ENCODE measurements around the gene WNT5B. TPM values are rescaled to one million over a fixed set of nuclear protein-coding genes. Genes with fewer than 3 reads are reported as not detected.

Gene WNT5B
- 10 to 100 TPM in 1 of 3 donors, 1 to 10 TPM in 2; 2.7 to 10.8 (median 4.7) TPM for total RNA-seq
- long read RNA-seq, donor 1, transcript WNT5B-202 (5 exons, 2,303 nt) = major isoform, 12 of 33 reads
- long read RNA-seq, donor 1, partial matches to known transcripts = 0 of 33 reads
- long read RNA-seq, donor 1, other reads (novel, unspliced or antisense) = 20 of 33 reads
- long read RNA-seq, donor 2, partial matches to known transcripts = 0 of 2 reads
- long read RNA-seq, donor 2, other reads (novel, unspliced or antisense) = 2 of 2 reads

DNA sequence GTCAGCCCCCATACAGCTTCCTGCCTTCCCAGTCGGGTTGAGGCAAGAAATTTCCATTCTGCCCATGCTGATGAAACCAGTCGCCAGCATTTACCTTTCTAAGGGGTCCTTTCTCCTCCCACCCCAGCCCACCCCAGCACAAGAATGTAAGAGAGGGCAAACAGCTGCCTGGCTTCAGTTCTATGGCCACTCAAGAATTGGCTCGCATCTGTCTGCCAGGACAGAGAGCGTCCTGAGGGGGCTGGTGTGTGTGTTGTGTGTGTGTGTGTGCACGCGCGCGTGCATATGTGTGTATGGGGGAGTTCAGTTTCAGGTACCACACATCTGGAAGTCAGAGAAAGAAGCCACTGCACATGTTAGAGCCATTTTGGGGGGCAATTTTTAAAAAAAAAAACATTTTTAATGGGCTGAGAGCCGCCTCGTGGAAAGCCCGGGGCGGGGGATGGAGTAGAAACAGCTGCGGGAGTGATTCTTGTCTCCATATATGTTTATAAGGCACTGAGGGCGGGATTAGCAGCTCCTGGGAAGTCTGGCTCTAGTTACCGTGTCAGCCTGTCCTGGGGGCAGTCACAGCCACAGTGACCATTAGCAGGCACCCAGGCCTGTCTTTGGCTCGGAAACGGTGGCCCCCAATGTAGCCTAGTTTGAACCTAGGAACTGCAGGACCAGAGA, at the start of gene WNT5B:
Gene WNT5B (plus strand): TSS at position 566 of the 672 bp plus-strand sequence. CDS start 2,124 bp downstream, outside the sequence.
- no peaks in the 10 kb centered on the region for H3K9me3 ChIP-seq
- H3K4me1 ChIP-seq (ENCODE audit: low read depth) = peaks cover 13% of the 10 kb centered on the region
- TF ChIP-seq CTCF (IDR thresholded peaks at IDR 0.05) = no peak
- intact Hi-C loops (cut with DNase I, micrococcal nuclease) = no loop called here
- DNase-seq = no peak
- ATAC-seq = no peak
- H3K36me3 ChIP-seq (ENCODE audit: low read depth) = no peaks in the 10 kb centered on the region
- no peak within 1 kb of the TSS for H3K4me3 ChIP-seq

GRCh38 chr12:1579651-1580435, 49.2 kb upstream of the WNT5B start:
- DNase-seq (no peak), ATAC-seq (no peak)
- no peak for TF ChIP-seq CTCF (IDR thresholded peaks at IDR 0.05)
- Histone ChIP-seq H3K4me3 (no peak overlapping the region), H3K9me3 (no peaks in the 10 kb centered on the region), H3K4me1 (ENCODE audit: low read depth) (peaks cover 31% of the 10 kb centered on the region), H3K36me3 (ENCODE audit: low read depth) (no peaks in the 10 kb centered on the region)
- intact Hi-C loops (cut with DNase I, micrococcal nuclease) = loop anchor here in 1 of 2 donors (10.0 kb wide), 1 partner anchor 465 kb away; no protein-coding TSS in a partner anchor

GRCh38 chr12:1580526-1580925, 48.5 kb upstream of the WNT5B start:
- no peak overlapping the region for H3K4me3 ChIP-seq
- DNase-seq (no peak), ATAC-seq (no peak)
- TF ChIP-seq CTCF (IDR thresholded peaks at IDR 0.05) = no peak
- no peaks in the 10 kb centered on the region for H3K9me3 ChIP-seq
- no peaks in the 10 kb centered on the region for H3K36me3 ChIP-seq (ENCODE audit: low read depth)
- H3K4me1 ChIP-seq (ENCODE audit: low read depth) = peaks cover 32% of the 10 kb centered on the region
- intact Hi-C loops (cut with DNase I, micrococcal nuclease) = loop anchor here in 1 of 2 donors (10.0 kb wide), 1 partner anchor 466 kb away; no protein-coding TSS in a partner anchor

DNA sequence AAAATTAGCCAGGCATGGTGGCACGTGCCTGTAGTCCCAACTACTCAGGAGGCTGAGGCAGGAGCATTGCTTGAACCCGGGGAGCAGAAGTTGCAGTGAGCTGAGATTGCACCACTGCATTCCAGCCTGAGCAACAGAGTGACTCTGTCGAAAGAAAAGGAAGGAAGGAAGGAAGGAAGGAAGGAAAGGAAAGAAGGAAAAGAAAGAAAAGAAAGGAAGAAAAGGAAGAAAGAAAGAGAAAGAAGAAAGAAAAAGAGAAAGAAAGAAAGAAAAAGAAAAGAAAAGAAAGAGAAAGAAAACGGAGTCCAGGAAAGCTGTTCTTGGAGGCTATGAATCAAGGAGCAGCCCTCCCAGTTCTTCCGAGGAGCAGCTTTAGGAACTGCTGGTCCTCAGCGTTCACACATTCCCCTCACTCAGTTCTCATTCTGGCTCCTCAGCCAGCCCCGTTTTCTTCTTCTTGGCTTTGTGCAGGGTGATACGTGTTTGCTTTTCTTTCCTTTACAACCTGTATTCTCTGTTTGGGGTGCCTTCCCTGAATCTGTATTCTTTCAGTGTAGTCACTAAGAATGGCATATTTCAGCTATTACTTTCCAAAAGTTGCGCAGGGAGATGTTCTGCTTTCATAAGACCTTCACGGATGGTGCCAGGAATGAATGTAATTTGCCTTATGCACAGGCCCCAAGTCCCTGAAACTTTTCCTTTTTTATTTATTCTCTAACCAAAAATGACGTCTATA, 46.9 kb upstream of the WNT5B start:
- intact Hi-C loops (cut with DNase I, micrococcal nuclease) = loop anchor here in 1 of 2 donors (10.0 kb wide), 1 partner anchor 467 kb away; no protein-coding TSS in a partner anchor
- peaks cover 36% of the 10 kb centered on the region for H3K4me1 ChIP-seq (ENCODE audit: low read depth)
- no peaks in the 10 kb centered on the region for H3K9me3 ChIP-seq
- H3K36me3 ChIP-seq (ENCODE audit: low read depth) = no peaks in the 10 kb centered on the region
- TF ChIP-seq CTCF (IDR thresholded peaks at IDR 0.05) = no peak
- H3K4me3 ChIP-seq = no peak overlapping the region
- DNase-seq (no peak), ATAC-seq (no peak)

DNA sequence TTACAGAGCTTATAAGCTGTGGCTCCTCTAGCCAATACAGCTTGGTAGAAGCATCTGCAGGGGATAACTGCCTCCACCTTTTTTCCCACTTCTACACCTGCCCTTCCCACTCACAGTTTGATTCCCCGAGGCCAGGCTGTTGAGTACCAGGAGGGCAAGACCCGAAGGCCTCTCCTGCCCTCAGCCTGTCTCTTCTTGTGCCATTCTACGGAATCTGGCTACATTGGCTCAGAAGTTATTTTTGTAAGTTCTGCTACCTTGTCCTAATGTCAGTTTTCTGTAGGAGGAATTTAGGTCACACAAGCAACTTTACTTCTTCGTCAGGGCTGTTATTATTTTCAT, 46.4 kb upstream of the WNT5B start:
- DNase-seq (no peak), ATAC-seq (no peak)
- no peak for TF ChIP-seq CTCF (IDR thresholded peaks at IDR 0.05)
- peaks cover 40% of the 10 kb centered on the region for H3K4me1 ChIP-seq (ENCODE audit: low read depth)
- H3K36me3 ChIP-seq (ENCODE audit: low read depth) = no peaks in the 10 kb centered on the region
- intact Hi-C loops (cut with DNase I, micrococcal nuclease) = loop anchor here in 1 of 2 donors (10.0 kb wide), 1 partner anchor 468 kb away; no protein-coding TSS in a partner anchor
- H3K9me3 ChIP-seq = no peaks in the 10 kb centered on the region
- H3K4me3 ChIP-seq = no peak overlapping the region
